ENCODE data around the gene MELK.

- no peak for TF ChIP-seq YY1 (IDR thresholded peaks at IDR 0.05; ENCODE audit: insufficient read depth, insufficient read length)
- no peak for TF ChIP-seq ZNF274 (IDR thresholded peaks at IDR 0.05; ENCODE audit: low read depth, low read length)
- TF ChIP-seq SUZ12 (IDR thresholded peaks at IDR 0.05; ENCODE audit: extremely low read depth, insufficient read depth, insufficient read length) = no peak
Observed at GRCh38 chr9:36548454-36548853, 24.2 kb upstream of the MELK start.
